Neural progenitor cell (in vitro differentiated cells): ENCODE measurements around the gene C1QA.

Experiments used
- EZH2 ChIP-seq: fragments of 200-600 bp; sonication (generic); IDR thresholded peaks from 2 replicates; pipeline ENCODE4 v1.6.1; 2017; ENCODE audit warnings: antibody characterized with exemption, mild to moderate bottlenecking, moderate library complexity
- TF ChIP-seq, protein P1 (sequence below): fragments of 200-600 bp; sonication (generic); IDR thresholded peaks from 2 replicates; pipeline ENCODE4 v1.5.1; 2017; ENCODE audit warnings: antibody characterized with exemption, mild to moderate bottlenecking

GRCh38 chr1:22612671-22613571, 23.5 kb upstream of the C1QA start:
- TF ChIP-seq, protein P1, sequence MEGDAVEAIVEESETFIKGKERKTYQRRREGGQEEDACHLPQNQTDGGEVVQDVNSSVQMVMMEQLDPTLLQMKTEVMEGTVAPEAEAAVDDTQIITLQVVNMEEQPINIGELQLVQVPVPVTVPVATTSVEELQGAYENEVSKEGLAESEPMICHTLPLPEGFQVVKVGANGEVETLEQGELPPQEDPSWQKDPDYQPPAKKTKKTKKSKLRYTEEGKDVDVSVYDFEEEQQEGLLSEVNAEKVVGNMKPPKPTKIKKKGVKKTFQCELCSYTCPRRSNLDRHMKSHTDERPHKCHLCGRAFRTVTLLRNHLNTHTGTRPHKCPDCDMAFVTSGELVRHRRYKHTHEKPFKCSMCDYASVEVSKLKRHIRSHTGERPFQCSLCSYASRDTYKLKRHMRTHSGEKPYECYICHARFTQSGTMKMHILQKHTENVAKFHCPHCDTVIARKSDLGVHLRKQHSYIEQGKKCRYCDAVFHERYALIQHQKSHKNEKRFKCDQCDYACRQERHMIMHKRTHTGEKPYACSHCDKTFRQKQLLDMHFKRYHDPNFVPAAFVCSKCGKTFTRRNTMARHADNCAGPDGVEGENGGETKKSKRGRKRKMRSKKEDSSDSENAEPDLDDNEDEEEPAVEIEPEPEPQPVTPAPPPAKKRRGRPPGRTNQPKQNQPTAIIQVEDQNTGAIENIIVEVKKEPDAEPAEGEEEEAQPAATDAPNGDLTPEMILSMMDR: no peak
- TF ChIP-seq EZH2: no peak
